Hematopoietic multipotent progenitor cell (in vitro differentiated cells): Measurements from ENCODE around the gene TAF11L9. TPM values are rescaled to one million over a fixed set of nuclear protein-coding genes. Genes with fewer than 3 reads are reported as not detected.
"Not testable (repeated sequence)": the region's sequence is repeated elsewhere in the genome, so short reads cannot be mapped to it uniquely, and the experiment has no call there.

Experiments used
- DNase-seq, 3 donors: peaks; one replicate each; pipeline ENCODE4 v3.0.0-alpha.2; 2011 to 2015; ENCODE audit warnings: low read depth in 2 of 3, low spot score in 2 of 3
- small RNA-seq: library from RNA; depleted of rRNA; stranded (forward); fragments of <200 nt; gene quantifications from one replicate; pipeline ENCODE3, GENCODE V24; 2012
- total RNA-seq: library from RNA; depleted of rRNA; stranded (reverse); fragments of >200 nt; gene quantifications from one replicate; pipeline ENCODE4 v1.2.3, GENCODE V29; 2012

Gene TAF11L9
- total RNA-seq = not detected

- DNase-seq = not testable (repeated sequence)
Observed at GRCh38 chr5:17594255-17594654, at the start of gene TAF11L9. Gene TAF11L9, minus strand, starts transcription at chr5:17594394.

- no peak for DNase-seq
Observed at GRCh38 chr5:17634160-17634559, 40.0 kb upstream of the TAF11L9 start, which contains the start of gene TAF11L14. Gene TAF11L14, plus strand, starts transcription at chr5:17634460.

GRCh38 chr5:17631788-17632187, 37.6 kb upstream of the TAF11L9 start, which contains the start of gene TAF11L13:
Gene TAF11L13, plus strand, starts transcription at chr5:17632088.
- not testable (repeated sequence) for DNase-seq

GRCh38 chr5:17625686-17626085, 31.5 kb upstream of the TAF11L9 start:
- DNase-seq = no peak

GRCh38 chr5:17620627-17621026, 26.4 kb upstream of the TAF11L9 start:
- DNase-seq = no peak

- no peak for DNase-seq
Observed at GRCh38 chr5:17619354-17619753, 25.2 kb upstream of the TAF11L9 start.

GRCh38 chr5:17614872-17615605, 20.8 kb upstream of the TAF11L9 start:
- DNase-seq = no peak

- not testable (repeated sequence) for DNase-seq
Observed at GRCh38 chr5:17610092-17610491, 15.9 kb upstream of the TAF11L9 start, which contains the start of gene TAF11L12. Gene TAF11L12, plus strand, starts transcription at chr5:17610392.

GRCh38 chr5:17607461-17607860, 13.3 kb upstream of the TAF11L9 start:
- not testable (repeated sequence) for DNase-seq

GRCh38 chr5:17604951-17605350, 10.8 kb upstream of the TAF11L9 start:
- no peak for DNase-seq

- DNase-seq = not testable (repeated sequence)
Observed at GRCh38 chr5:17603880-17604279, 9.7 kb upstream of the TAF11L9 start, which contains the start of gene TAF11L11. Gene TAF11L11, plus strand, starts transcription at chr5:17604183.

- not testable (repeated sequence) for DNase-seq
Observed at GRCh38 chr5:17597728-17598127, 3.5 kb upstream of the TAF11L9 start, which contains the start of gene TAF11L10. Gene TAF11L10, minus strand, starts transcription at chr5:17597828.

- not testable (repeated sequence) for DNase-seq
Observed at GRCh38 chr5:17590860-17591259, 3.3 kb downstream of the TAF11L9 start, which contains the start of gene TAF11L8. Gene TAF11L8, minus strand, starts transcription at chr5:17590960.

- not testable (repeated sequence) for DNase-seq
Observed at GRCh38 chr5:17585658-17586057, 8.5 kb downstream of the TAF11L9 start, which contains the start of gene TAF11L7. Gene TAF11L7, minus strand, starts transcription at chr5:17585758.

Small RNA genes within 50 kb of the gene (small RNA-seq; reads per million reads assigned to genes)
- gene AC233724.3 (not detected), gene AC233724.4 (not detected), gene AC233724.6 (not detected), gene AC233724.7 (not detected)

Other genes with a start within 250 kb of the TAF11L9 start
- not detected for gene TAF11L2, start 96.2 kb downstream of the TAF11L9 start, total RNA-seq
- not detected for gene TAF11L3, start 76.0 kb downstream of the TAF11L9 start, total RNA-seq
- gene TAF11L4, start 72.6 kb downstream of the TAF11L9 start, total RNA-seq = not detected
- gene TAF11L5, start 69.2 kb downstream of the TAF11L9 start, total RNA-seq = not detected
- not detected for gene TAF11L6, start 65.7 kb downstream of the TAF11L9 start, total RNA-seq
- not detected for gene TAF11L7, start 8.6 kb downstream of the TAF11L9 start, total RNA-seq
- gene TAF11L8, start 3.4 kb downstream of the TAF11L9 start, total RNA-seq = not detected
- gene TAF11L10, start 3.4 kb upstream of the TAF11L9 start, total RNA-seq = not detected
- gene TAF11L11, start 9.8 kb upstream of the TAF11L9 start, total RNA-seq = not detected
- gene TAF11L12, start 16.0 kb upstream of the TAF11L9 start, total RNA-seq = not detected
- gene TAF11L13, start 37.7 kb upstream of the TAF11L9 start, total RNA-seq = not detected
- not detected for gene TAF11L14, start 40.1 kb upstream of the TAF11L9 start, total RNA-seq